Ovary (tissue), 9 donors: ENCODE measurements around the gene RSPH3. TPM values are rescaled to one million over a fixed set of nuclear protein-coding genes. Genes with fewer than 3 reads are reported as not detected.
A peak's percentile ranks its signal among the peaks of the same experiment; 100 is the strongest.
"Not testable (repeated sequence)": the region's sequence is repeated elsewhere in the genome, so short reads cannot be mapped to it uniquely, and the experiment has no call there.

Source experiments
- DNase-seq, 5 donors: peaks; one replicate each; pipeline ENCODE4 v3.0.0-alpha.2; 2019 to 2020
- H3K27ac ChIP-seq, 2 donors: fragments of 200-600 bp; one replicate each; pipeline versions ENCODE4 v1.5.1 to v1.8.0; 2019 to 2022
- H3K27me3 ChIP-seq: fragments of 200-600 bp; one replicate; pipeline ENCODE4 v1.8.0; 2022
- H3K36me3 ChIP-seq: fragments of 200-600 bp; sonication (generic); one replicate; pipeline ENCODE4 v1.5.1; 2019
- H3K4me1 ChIP-seq: one replicate; pipeline ENCODE4 v1.8.1; 2013; ENCODE audit warnings: mild to moderate bottlenecking, moderate library complexity; ENCODE audit not compliant: insufficient read depth
- H3K4me3 ChIP-seq: fragments of 200-600 bp; sonication (generic); one replicate; pipeline ENCODE4 v1.5.1; 2017
- H3K9me3 ChIP-seq, 2 donors: fragments of 200-600 bp in 1 of 2; sonication (generic) in 1 of 2; one replicate each; pipeline versions ENCODE4 v1.5.1 to v1.8.1; 2013 to 2019; ENCODE audit warnings: mild to moderate bottlenecking in 1 of 2, moderate library complexity in 1 of 2
- CTCF ChIP-seq, 3 donors: fragments of 450-650 bp in 2 of 3; fragments of 200-600 bp in 1 of 3; IDR thresholded peaks; one replicate each; pipeline versions ENCODE4 v1.5.1 to v1.8.0; 2016 to 2022; ENCODE audit warnings: antibody characterized with exemption in 3 of 3, mild to moderate bottlenecking in 1 of 3
- EP300 ChIP-seq: sonication (generic); formaldehyde crosslinking; IDR thresholded peaks from one replicate; pipeline ENCODE4 v1.6.1; 2017; ENCODE audit warnings: antibody characterized with exemption
- POLR2A ChIP-seq: fragments of 450-650 bp; IDR thresholded peaks from one replicate; pipeline ENCODE4 v1.6.1; 2017; ENCODE audit warnings: antibody characterized with exemption, mild to moderate bottlenecking, moderate library complexity
- WGBS, 3 donors: extraction: QIAGEN DNeasy Blood & Tissue Kit in 1 of 3; methylation state at CpG; one replicate each; pipeline versions ENCODE4 v1.1.5 to v1.1.7; 2013 to 2017; 5-methylcytosine and 5-hydroxymethylcytosine counted together
- intact Hi-C, 4 donors: fragments of 100-400 bp; cut with DNase I; formaldehyde crosslinking; loops; one replicate each; pipeline versions ENCODE4 v1.11.0 to v1.15.1; 2022 to 2023
- polyA plus RNA-seq, 2 donors: library from polyadenylated mRNA; stranded (reverse); fragments of 200-250 nt in 1 of 2; fragments of 350-450 nt in 1 of 2; fragmentation: Illumina TruSeq in 1 of 2; extraction: RNeasy Lipid Tissue Mini Kit (QIAGEN cat#74804) in 1 of 2; gene quantifications; one replicate each; pipeline ENCODE4 v1.2.3, GENCODE V29; 2013 to 2014
- total RNA-seq, 7 donors: library from RNA; depleted of rRNA in 2 of 7; stranded (reverse); fragments of >200 nt in 2 of 7; fragmentation: NEBNext Ultra II Directional in 3 of 7; extraction: Animal tissue kit (Norgen Biotek cat#: 25700) in 3 of 7; gene quantifications; one replicate each; pipeline versions ENCODE4 v1.1.0 to v1.2.4, GENCODE V29; 2016 to 2023
- donor health status: DM: no; HTN: no; CAD: no; lungs with moderate emphysema.
- donor health status: DM: no; HTN: no; CAD: no.
- donor health status: Bipolar disorder and iron deficiency.
- donor health status: DM: yes; HTN: yes; CAD: no.
- donor health status: DM: no; HTN: no; CAD: no.
- donor health status: DM: yes; HTN: yes; CAD: no.

Gene RSPH3
- total and polyA plus RNA-seq, 9 donors: 2.6 to 9.7 (median 7.6) TPM

DNA sequence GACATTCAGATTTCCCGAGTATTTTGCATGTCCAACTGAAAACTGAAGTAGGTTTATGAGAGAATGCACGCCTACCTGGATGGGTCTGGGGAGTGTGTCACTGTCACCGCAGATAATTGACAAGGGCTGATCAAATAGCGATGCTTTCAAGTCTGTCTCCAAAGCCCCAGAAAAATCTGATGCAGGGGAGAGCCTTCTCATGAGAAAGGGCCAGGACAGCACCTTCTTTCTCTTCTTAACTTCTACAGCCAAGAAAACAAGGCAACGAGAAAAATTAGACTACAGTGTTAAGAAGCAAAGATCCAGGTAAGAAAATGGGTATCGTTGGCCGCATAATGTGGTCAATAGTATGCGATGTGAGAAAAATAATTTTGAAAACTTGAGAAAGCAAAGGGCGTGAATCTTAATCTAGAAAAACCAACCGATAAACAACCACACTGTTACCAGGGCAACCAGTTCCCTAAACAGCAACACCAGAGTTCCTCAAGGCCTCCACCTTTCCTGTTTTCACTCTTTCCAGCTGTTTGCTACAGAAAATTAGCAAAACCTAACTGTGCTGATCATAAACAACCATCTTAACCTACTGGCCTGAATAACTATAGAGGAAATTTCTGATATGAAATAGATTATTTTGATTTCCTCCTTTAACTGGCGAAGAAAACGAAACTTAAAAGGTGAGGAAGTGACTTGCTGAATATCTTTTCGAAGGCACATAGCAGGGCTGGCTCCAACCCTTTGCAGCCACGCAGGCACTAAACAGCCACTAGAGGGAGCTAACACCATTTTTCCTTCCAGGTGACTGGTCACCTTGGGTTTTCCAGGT lies 42.2 kb upstream of the RSPH3 start:
- TF ChIP-seq CTCF (IDR thresholded peaks at IDR 0.05) (peak; percentile 52 to 73 (median 57)), EP300 (no peak)
- WGBS, 3 donors: 38 to 53% (median 43%) methylated on average over 14 of the region's 14 CpGs
- peak; percentile 47 to 66 (median 51) for DNase-seq
- intact Hi-C loops: loop anchor here in 2 of 4 donors (5.0 kb wide), 1 partner anchor 60 kb away; no protein-coding TSS in a partner anchor
- Histone ChIP-seq H3K36me3 (no peaks in the 10 kb centered on the region), H3K27ac (no peak overlapping the region), H3K9me3 (no peaks in the 10 kb centered on the region), H3K27me3 (no peaks in the 10 kb centered on the region), H3K4me1 (peaks cover 3% of the 10 kb centered on the region), H3K4me3 (no peak overlapping the region)

DNA sequence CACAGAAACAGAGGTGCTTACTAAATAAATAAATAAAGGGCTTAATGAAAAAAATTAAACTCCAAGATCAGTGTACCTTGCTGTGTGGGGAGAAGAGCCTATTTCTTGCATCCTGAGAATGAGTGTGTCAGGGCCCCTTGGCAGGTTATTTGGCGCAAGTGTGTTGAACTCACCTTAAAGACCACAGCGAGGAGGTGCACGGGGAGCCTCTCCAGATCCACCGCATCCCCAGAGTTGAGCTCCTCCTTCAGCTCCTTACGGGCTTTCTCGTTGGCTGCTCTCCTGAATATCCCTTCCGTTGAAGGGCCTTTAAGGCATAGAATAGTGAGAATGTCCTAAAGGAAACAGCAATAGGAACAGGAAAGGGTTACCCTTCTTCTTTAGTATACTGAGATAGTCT lies 41.2 kb upstream of the RSPH3 start:
- 95 to 99% (median 98%) methylated on average over 7 of the region's 7 CpGs for WGBS, 3 donors
- no peak overlapping the region for H3K27ac ChIP-seq
- H3K27me3 ChIP-seq: no peaks in the 10 kb centered on the region
- H3K36me3 ChIP-seq: no peaks in the 10 kb centered on the region
- no peak for DNase-seq
- H3K4me3 ChIP-seq: no peak overlapping the region
- H3K4me1 ChIP-seq: peaks cover 3% of the 10 kb centered on the region
- no peaks in the 10 kb centered on the region for H3K9me3 ChIP-seq
- TF ChIP-seq EP300 (no peak), POLR2A (no peak), CTCF (IDR thresholded peaks at IDR 0.05) (no peak)
- intact Hi-C loops: loop anchor here in 2 of 4 donors (5.0 kb wide), 1 partner anchor 61 kb away; no protein-coding TSS in a partner anchor

DNA sequence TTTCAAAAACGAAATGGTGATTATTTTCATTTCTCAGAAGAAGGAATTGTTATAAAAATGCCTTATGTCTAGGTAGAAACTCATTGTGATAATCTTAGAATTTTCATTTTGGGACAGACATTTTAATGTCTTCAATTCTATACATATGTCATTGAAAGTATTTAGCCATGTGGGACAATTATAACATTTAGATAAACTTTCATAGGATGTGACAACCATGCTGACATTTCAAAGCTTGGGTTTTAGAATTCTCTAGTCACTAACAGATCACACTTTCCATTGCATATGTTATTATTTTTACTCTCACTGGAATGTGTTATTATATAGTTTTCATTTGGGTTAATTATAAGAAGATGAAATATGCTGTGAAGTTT lies 39.9 kb upstream of the RSPH3 start:
- no peak for DNase-seq
- intact Hi-C loops: loop anchor here in 2 of 4 donors (5.0 kb wide), 1 partner anchor 62 kb away; no protein-coding TSS in a partner anchor
- Histone ChIP-seq H3K4me1 (peaks cover 3% of the 10 kb centered on the region), H3K4me3 (no peak overlapping the region), H3K27me3 (no peaks in the 10 kb centered on the region), H3K36me3 (no peaks in the 10 kb centered on the region), H3K9me3 (no peaks in the 10 kb centered on the region), H3K27ac (no peak overlapping the region)
- no peak for TF ChIP-seq CTCF (IDR thresholded peaks at IDR 0.05)
- TF ChIP-seq EP300: no peak
- TF ChIP-seq POLR2A: no peak
- WGBS, 3 donors: 58 to 62% (median 58%) methylated on average over 1 of the region's 1 CpG

DNA sequence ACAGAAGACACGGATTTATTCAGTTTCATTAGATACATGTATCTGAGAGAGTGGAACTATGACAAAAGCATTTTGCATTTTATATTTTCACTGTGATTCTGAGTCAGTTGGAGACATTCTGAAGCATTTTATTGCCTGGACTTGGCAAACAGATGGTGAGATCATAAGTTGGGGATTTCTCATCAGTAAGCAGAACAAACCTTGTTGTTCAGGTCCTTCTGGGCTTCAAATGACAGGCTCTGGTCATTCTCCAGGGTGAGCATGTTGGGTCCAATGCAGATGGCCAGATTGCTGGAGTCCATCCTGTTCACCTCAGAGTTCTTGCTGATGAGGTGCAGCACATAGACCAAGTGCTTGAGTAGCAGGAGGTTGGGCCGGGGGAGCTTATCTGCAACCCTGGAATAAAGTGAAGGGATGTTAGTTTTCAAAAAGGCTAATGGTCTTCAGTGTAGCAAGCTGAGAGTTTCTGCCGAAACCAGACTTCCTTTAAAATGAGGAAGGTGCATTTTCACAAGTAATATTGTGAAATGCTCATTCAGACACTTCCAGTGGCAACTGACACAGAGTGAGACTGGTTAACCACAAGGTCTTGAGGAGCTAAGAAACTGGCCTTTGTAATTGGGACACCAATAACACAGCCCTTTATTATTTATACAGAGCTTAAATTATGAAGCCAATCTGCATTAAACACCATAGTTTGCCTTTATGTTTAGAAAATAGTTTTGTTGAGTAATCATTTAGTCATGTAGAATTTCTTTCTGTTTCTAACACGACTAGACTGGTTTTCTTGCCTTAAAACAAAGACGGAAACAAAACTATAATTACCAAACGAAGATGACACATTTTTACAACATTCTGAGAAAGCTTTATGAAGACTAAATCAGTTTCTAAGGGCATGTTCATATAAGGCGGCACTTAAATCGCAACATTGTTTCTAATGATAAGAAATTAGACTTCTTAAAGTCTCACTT lies 39.2 kb upstream of the RSPH3 start:
- no peak for DNase-seq
- TF ChIP-seq CTCF (IDR thresholded peaks at IDR 0.05) (no peak), EP300 (no peak), POLR2A (no peak)
- peaks cover 3% of the 10 kb centered on the region for H3K4me1 ChIP-seq
- 63 to 70% (median 69%) methylated on average over 8 of the region's 8 CpGs for WGBS, 3 donors
- no peaks in the 10 kb centered on the region for H3K27me3 ChIP-seq
- H3K4me3 ChIP-seq: no peak overlapping the region
- intact Hi-C loops: no loop called here
- no peak overlapping the region for H3K27ac ChIP-seq
- no peaks in the 10 kb centered on the region for H3K9me3 ChIP-seq
- no peaks in the 10 kb centered on the region for H3K36me3 ChIP-seq

DNA sequence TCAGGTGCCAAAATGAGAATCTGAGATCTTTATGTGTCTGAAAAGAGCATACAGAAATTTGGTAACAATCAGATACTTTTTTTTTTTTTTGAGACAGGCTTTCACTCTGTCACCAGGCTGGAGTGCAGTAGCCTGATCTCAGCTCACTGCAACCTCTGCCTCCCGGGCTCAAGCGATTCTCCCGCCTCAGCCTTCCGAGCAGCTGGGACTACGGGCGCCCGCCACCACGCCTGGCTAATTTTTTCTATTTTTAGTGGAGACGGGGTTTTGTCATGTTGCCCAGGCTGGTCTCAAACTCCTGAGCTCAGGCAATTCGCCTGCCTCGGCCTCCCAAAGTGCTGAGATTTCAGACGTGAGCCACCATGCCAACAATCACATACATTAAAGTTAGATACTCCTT lies 38.3 kb upstream of the RSPH3 start:
- H3K27me3 ChIP-seq, intact Hi-C loops, H3K4me3 ChIP-seq, H3K9me3 ChIP-seq, H3K36me3 ChIP-seq, H3K27ac ChIP-seq, H3K4me1 ChIP-seq, DNase-seq: not testable (repeated sequence)
- 72 to 93% (median 92%) methylated on average over 12 of the region's 12 CpGs for WGBS, 3 donors
